GM19397 (cell line): ENCODE results near the gene FCHSD2.
"Not testable (repeated sequence)": the region's sequence is repeated elsewhere in the genome, so short reads cannot be mapped to it uniquely, and the experiment has no call there.

ENCODE experiments used
- ATAC-seq: cut with Tn5 transposase; IDR thresholded peaks from one replicate; pipeline ENCODE4 v1.9.1; 2021; ENCODE audit warnings: mild to moderate bottlenecking, moderate library complexity; ENCODE audit not compliant: unreplicated experiment

The FCHSD2 gene

DNA sequence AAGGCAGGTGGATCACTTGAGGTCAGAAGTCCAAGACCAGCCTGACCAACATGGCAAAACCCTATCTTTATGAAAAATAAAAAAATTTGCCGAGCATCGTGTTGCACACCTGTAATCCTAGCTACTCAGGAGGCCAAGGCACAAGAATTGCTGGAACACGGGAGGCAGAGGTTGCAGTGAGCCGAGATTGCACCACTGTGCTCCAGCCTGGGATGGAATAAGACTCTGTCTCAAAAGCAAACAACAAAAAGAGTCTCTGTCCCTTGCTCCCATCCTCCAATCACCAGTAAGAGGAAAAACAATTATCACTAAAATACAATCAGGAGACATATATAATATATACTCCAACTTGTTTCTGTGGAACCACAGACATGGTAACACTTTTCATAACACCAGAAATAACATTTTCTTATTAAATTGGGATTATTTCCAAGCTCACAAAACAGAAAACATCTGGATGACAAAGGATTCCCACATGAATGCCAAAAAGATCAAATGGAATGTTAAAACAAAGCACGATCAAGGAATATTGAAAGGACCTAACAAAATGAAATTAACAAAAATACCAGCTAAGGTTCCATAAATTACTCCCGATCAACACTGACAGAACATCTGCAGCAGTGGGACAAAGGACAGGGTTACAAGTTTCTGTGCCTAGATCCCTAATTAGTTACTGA lies 15.2 kb downstream of the FCHSD2 start:
- no peak for ATAC-seq

DNA sequence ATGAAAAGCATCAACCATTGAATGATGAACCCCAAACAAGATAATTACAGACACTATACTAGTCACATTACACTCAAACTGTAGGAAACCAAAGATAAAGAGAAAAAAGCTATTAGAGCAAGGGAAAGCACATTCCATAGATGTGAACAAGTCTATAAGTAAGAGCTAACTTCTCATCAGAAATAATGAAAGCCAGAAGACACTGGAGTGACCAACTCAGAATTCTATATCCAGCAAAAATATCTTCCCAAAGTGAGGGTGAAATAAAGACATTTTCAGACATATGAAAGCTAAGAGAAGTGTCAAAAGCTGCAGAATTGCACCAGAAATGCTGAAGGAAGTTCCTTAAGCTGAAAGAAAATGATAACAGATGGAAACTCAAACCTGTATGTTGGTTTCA lies 17.3 kb downstream of the FCHSD2 start:
- ATAC-seq, result no peak

DNA sequence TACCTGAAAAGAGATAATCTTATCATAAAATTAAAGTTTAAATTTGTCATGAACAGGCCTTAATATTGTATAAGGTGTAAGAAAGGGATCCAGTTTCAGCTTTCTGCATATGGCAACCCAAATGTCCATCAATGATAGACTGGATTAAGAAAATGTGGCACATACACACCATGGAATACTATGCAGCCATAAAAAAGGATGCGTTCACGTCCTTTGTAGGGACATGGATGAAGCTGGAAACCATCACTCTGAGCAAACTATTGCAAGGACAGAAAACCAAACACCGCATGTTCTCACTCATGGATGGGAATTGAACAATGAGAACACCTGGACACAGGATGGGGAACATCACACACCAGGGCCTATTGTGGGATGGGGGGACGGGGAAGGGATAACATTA lies 18.2 kb downstream of the FCHSD2 start:
- not testable (repeated sequence) for ATAC-seq

DNA sequence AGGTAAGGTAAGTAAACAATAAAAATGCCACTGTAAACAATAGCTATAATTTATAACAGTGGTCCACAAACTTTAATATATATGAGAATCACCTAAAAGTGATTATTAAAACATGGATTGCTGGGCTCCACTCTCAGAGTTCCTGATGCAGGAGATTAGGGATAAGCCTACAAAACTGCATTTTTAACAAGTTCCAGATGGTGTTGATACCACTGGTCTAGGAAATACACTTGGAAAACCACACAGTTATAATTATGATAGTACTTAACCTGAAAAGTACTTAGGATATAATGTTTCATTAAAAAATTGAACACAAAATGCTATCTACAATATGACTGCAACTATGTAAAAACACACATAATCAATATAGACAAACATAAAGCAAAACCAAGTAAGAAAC lies 20.4 kb downstream of the FCHSD2 start:
- no peak for ATAC-seq

DNA sequence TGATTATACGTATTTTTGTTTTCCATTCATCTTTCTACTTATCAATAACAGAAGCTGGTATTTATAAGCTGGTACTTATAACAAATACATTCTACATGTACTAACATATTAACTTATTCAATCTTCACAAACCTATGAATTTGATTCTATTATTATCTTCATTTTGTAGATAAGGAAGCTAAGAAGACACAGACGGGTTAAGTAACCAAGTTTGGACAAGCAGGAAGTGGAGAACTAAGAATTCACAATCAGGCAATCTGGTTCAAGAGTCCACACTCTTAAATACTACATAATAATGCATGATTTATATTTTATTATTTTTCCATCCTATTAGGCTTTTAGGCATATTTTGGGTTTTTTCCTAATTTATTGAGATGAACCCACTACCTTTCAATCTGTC lies 25.0 kb downstream of the FCHSD2 start:
- ATAC-seq, result no peak

DNA sequence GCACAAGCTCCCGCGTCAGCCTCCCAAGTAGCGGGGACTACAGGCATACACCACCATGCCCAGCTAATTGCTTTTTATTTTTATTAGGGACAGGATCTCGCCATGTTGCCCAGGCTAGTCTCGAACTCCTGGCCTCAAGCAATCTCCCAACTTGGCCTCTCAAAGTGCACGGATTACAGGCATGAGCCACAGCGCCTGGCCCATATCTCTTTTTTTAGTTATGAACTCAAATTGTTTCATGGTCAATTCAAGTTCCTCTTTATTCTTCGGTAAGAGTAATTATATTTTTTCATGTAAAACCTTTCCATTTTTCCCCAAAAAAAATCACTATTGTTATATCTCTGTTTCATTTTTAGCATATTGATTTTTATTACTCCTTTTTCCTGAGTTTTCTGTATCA lies 25.5 kb downstream of the FCHSD2 start:
- ATAC-seq, result no peak

DNA sequence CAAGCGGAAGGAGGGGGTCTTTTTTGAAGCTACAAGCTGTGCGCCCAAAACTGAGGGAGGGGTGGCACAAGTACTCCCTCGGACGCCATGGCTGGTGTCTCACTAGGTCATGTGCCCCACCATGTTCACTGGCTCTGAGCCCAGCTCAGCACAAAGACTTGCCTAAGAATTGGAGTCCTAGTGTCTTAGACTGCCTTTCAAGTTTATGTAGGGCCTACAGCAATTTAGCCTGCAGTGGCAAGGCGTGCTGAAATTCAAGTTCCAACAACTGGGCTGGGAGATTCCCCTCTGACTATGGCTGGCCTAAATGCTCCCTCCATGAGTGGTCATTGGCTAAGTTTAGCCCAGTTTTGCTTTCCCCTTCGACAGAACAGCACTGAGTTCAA lies 27.3 kb downstream of the FCHSD2 start:
- no peak for ATAC-seq

DNA sequence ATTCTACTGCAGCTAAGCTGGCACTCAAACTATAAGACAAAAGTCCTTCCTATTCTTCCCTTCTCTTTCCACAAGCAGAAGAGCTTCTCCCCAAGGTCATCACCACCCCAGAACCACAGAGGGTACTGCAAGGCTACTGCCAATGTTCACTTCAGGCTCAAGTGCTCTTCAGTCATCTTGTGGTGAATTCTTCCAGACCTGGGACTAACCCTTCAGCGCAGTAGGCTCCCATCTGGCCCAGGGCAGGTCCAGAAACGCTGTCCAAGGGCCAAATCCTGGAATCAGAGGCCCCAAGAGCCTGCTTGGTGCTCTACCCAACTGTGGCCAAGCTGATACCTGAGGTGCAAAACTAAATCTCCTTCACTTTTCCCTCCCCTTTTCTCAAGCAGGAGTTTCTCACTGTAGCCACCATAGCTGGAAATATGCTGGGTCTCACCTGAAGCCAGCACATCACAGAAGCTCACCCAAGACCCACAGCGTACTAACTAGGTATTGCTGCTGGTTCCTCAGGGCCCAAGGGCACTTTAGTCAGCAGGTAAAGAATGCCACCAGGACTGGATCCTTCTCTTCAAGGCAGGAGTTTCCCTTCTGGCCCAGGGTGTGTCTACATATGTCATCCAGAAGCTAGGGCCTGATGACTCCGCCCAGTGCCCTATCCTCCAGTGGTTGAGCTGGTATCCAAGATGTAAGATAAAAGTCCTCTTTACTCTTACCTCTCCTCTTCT lies 27.8 kb downstream of the FCHSD2 start:
- ATAC-seq, result no peak

DNA sequence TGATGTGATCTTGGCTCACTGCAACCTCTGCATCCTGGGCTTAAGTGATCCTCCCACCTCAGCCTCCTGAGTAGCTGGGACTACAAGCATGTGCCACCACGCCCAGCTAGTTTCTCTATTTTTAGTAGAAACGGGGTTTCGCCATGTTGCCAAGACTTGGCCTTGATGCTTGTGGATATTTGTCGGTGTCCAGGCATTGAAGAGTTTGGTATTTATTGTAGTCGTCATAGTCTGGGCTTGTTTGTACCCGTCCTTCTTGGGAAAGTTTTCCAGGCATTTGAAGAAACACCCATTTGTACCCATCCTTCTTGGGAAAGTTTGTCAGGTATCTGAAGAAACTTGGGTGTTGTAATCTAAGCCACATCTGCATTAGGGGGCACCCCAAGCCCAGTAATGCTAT lies 28.7 kb downstream of the FCHSD2 start:
- ATAC-seq, result no peak

DNA sequence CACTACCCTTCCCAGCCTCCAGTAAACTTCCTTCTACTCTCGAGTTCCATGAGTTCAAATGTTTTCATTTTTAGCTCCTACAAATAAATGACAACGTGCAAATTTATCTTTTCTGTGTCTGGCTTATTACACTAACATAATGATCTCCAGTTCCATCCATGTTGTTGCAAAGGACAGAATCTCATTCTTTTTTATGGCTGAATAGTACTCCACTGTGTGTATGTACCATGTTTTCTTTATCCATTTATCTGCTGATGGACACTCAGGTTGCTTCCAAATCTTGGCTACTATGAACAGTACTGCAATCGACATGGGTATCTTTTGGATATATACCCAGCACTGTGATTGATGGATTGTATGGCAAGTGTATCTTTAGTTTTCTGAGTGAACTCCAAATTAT lies 34.5 kb downstream of the FCHSD2 start:
- ATAC-seq, result no peak

DNA sequence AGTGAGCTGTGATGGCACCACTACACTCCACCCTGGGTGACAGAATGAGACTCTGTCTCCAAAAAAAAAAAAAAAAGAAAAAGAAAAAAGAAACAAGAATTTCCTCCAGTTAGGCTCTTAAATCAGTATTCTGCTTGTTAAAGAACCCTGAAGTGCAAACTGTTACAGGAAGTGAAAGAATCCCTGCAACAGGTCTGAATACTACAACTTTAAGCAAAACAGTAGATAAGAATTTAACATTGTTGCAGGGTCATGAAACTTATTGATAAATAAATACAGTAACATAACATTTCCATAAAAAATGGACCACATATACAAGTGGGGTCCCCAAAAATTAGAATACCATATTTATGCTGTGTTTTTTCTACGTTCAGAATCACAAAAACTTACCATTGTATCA lies 35.8 kb downstream of the FCHSD2 start:
- ATAC-seq, result no peak

DNA sequence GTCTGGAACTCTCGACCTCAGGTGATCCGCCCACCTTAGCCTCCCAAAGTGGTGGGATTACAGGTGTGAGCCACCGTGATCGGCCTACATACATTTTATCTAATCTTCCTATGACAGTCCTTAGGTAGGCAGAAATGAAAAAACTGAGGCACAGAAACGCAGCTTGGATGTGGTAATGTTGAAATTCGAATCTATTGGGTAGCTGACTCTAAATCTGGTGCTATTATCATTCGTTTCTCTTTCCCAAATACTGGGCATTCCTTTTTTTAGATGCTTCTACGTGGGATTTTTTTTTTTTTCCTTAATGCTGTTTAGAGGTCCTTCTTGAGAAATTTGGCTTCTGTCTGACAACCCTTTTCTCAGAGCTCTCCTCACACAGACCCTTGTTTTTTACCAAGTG lies 41.5 kb downstream of the FCHSD2 start:
- ATAC-seq, result no peak

DNA sequence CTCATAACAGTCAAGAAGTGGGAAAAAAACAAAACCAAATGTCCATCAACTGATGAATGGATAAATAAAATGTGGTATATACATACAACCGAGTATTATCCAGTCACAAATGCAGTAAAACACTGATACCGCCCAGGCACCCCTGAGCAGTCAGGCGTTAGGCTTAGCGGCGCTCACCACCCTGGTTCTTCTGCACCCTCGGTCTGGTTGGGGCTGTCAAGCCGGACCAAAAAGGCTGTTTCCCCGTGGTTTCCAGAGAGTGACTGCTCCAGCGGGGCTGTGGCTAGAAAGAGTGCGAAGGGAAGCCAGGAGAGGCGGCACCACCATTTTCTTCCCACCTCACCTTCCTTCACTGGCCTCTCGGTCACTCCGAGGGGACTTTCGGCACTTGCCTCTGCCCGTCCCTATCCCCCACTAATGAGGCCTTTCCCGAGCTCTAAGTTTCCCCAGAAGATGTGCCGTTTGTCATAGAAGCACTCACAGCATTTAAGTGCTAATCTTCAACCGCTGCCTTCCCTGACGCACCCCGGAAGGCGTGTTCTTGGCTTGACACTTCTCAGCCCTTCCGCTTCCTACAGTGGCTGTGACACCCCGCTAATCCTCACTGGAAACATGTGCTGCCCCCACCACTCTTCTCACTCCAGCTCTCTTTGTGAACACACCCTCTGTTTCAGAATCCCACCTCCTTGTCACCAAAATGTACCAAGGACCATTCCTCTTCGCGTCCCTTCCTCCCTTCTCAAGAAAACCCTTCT lies 42.4 kb downstream of the FCHSD2 start:
- no peak for ATAC-seq

DNA sequence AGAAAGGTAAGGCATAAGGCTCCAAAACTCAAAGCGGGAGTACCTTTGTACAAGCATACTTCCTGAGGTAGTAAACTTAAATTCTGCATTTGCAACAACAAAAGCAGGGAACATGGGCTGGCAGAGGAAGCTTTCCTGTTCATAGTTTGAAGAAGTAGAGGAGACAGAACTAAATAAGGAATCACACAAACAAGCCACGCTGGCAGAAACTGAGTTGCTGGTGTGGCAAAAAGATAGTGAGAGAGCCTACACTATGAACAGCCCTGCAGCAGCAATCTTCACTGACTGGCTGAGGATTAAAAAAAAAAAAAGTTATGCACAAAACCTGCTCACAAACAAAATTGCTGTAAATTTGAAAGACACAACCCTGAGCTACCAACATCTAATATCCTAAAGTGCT lies 46.5 kb downstream of the FCHSD2 start:
- ATAC-seq, result no peak

DNA sequence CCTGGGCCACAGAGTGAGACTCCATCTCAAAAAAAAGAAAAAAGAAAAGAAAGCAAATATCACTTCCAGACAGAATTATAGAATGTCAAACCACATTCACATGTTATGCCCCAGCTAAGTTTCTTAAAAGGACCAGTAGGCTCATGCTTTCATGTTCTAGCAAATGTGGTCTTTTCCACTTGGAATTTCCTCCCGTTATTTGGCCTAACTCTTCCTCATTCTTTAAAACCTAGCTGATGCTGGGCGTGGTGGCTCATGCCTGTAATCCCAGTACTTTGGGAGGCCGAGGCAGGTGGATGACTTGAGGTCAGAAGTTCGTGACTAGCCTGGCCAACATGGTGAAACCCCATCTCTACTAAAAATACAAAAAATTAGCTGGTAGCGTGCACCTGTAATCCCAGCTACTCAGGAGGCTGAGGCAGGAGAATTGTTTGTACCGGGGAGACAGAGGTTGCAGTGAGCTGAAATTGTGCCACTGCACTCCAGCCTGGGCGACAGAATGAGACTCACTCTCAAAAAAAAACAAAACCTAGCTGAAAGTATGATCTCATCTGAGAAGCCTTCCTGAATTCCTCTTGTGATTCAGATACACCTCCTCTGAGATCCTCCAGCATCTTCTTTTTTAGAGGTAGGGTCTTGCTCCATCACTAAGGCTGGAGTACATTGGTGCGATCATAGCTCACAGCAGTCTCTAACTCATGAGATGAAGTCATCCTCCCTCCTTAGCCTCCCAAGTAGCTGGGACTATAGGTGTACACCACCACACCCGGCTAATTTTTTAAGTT lies 50.4 kb downstream of the FCHSD2 start:
- no peak for ATAC-seq

DNA sequence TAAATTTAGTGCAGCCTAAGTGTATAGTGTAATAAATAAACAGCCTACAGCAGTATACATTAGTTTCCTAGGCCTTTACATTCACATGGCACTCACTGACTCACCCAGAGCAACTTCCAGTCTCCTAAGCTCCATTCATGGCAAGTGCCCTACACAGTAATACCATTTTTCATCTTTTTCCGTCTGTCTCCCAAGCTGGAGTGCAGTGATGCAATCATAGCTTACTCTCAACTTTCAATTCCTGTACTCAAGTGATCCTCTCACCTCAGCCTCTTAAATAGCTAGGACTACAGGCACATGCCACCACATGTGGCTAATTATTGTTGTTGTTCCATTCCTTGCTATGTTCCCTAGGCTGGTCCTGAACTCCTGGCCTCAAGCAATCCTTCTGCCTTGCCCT lies 54.4 kb downstream of the FCHSD2 start:
- ATAC-seq, result no peak

DNA sequence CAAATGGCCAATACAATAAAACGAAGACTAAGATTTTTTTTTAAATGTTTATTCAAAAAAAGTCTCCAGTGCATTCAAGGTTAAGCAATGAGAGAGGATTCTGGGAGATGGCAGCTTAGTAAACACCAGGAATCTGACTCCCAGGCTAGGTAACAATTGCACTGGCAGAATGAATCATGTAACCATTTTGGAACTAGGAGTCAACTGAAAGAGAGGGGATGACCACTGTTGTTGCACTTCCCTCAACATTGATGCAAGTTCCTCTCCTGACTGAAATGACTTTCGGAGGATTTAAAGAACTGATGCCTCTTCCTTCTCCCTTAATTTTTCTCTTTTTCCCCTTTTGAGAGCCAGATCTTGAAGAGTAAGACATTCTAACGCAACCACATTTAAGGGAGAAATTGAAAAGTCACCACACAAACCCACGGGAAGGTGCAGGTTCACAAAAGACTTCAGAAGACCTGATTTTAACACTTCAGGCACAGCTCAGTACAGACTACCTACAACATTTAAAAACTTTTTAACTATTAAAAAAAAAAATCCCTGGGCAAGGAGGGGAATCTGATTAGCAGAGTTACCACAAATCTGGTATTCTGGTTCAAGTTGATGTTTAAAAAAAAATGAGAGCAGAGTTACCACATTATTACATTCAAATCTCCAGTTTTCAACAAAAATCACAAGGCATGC lies 56.8 kb downstream of the FCHSD2 start:
- ATAC-seq, result no peak

DNA sequence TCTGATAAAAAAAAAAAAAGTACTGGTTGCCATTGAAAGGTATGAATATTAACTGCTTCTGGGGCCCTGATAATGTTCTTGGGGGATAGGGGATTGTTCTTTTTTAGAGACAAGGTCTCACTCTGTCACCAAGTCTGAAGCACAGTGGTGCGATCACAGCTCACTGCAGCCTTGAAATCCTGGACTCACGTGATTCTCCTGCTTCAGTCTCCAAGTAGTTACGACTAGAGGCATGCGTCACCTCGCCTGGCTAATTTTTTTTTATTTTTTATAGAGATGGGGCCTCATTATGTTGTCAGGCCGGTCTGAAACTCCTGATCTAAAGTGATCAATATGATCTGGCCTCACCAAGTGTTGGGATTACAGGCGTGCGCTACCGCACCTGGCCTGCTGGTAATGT lies 63.5 kb downstream of the FCHSD2 start:
- no peak for ATAC-seq

DNA sequence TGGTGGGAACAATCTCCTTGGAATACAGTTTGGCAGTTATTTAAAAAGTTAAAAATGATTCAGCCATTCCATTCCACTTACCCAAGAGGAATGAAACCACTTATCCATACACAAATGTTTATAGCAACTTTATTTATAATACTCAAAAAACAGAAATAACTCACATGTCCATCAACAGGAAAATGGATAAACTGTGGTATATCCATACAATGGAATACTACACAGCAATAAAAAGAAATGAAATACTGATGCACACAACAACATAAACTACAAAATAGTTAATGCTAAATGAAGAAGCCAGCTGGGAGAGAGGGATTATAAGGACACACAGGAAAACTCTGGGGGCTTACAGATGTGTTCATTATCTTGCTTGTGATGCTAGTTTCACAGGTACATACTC lies 64.7 kb downstream of the FCHSD2 start:
- no peak for ATAC-seq

DNA sequence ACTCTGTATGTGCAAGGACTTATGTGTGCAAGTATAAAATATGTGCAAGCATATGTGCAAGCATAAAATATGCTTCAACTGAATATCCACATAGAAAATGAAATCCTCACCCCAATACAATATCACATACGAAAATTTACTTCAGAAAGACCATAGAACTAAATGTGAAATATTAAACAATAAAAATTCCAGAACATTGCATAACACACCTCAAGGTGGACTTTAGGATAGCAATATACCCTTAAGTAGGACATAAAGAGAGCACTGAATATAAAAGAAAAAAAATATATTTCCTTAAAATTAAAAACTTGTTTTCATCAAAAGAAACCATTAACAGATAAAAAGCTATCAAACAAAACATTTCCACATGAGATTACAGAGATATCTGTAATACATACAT lies 67.8 kb downstream of the FCHSD2 start:
- ATAC-seq, result no peak
